ENCODE measurements around the gene RNF207. TPM values are rescaled to one million over a fixed set of nuclear protein-coding genes. Genes with fewer than 3 reads are reported as not detected.

The RNF207 gene
- total and polyA plus RNA-seq, 2 of the 4 experiments (the other 2 are of a cell fraction), result 2.7 to 17.2 TPM

DNA sequence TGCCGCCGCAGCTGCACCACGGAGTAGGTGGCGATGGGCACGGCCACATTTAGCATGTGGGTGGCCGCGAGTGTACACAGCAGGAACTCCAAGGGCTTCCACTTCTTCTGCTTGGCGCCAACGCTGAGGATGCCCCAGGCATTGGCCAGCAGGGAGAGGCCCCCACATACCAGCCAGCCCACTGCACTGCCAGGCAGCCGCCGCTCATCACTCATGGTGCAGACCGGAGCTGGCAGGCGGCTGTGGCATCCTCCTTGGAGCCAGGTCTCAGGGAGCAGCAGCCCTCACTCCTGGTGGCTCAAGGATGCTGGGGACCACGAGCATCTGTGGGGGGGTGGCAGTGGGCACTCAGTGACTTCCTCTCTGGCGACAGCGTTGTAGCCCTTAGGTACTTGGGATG lies 48.8 kb downstream of the RNF207 start:
- ATAC-seq (ENCODE audit: low read depth), result no peak
- Histone ChIP-seq H2BK15ac (ENCODE audit: low read depth, low read length) (no peak overlapping the region), H3K4me1 (ENCODE audit: control insufficient read depth, insufficient read depth, low read length) (no peaks in the 10 kb centered on the region), H3K4me3 (ENCODE audit: insufficient read depth, low read depth, low read length) (no peak overlapping the region), H3K9me3 (ENCODE audit: control insufficient read depth, insufficient read depth, low read length) (no peaks in the 10 kb centered on the region), H3K9me1 (ENCODE audit: insufficient read depth, low read length) (no peaks in the 10 kb centered on the region), H4K20me1 (ENCODE audit: insufficient read depth, low read length) (peaks cover 3% of the 10 kb centered on the region), H3K18ac (ENCODE audit: low read depth, low read length) (no peak overlapping the region), H3K56ac (ENCODE audit: extremely low read depth, insufficient read depth, low read length) (no peak overlapping the region), H2AFZ (replicated peaks; ENCODE audit: low read length, poor library complexity) (no peak overlapping the region), H3K36me3 (ENCODE audit: control insufficient read depth, insufficient read depth, low read length) (no peaks in the 10 kb centered on the region), H3K4me2 (ENCODE audit: low read depth, low read length) (no peak overlapping the region), H3K79me1 (ENCODE audit: low read depth in 1 of 2, low read length in 2 of 2) (no peaks in the 10 kb centered on the region), H2BK5ac (ENCODE audit: low read depth, low read length, poor library complexity, severe bottlenecking) (no peak overlapping the region), H2BK20ac (ENCODE audit: low read depth, low read length) (no peak overlapping the region), H3K9ac (ENCODE audit: low read depth, low read length) (no peak overlapping the region), H4K8ac (ENCODE audit: low read depth in 2 of 2, low read length in 2 of 2) (no peak overlapping the region), H3K4ac (ENCODE audit: low read depth, low read length) (no peak overlapping the region), H3K14ac (replicated peaks; ENCODE audit: low read depth, low read length) (no peak overlapping the region), H3K27ac (ENCODE audit: insufficient read depth, low read length) (no peak overlapping the region), H2BK120ac (ENCODE audit: low read depth, low read length) (no peak overlapping the region), H4K91ac (ENCODE audit: insufficient read depth, low read depth, low read length) (no peak overlapping the region), H3K27me3 (ENCODE audit: control insufficient read depth, insufficient read depth, low read length) (peaks cover 11% of the 10 kb centered on the region), H3K23ac (ENCODE audit: low read depth, low read length) (no peak overlapping the region), H2AK5ac (ENCODE audit: low read depth, low read length) (no peak overlapping the region), H2AK9ac (replicated peaks; ENCODE audit: low read depth, low read length, poor library complexity) (no peak overlapping the region), H4K5ac (ENCODE audit: low read depth, low read length) (no peak overlapping the region)
- no peak for TF ChIP-seq BHLHE40 (IDR thresholded peaks at IDR 0.05; ENCODE audit: low read depth, low read length)
- TF ChIP-seq RCOR1 (IDR thresholded peaks at IDR 0.05; ENCODE audit: insufficient replicate concordance, low read length), result no peak
- no peak for TF ChIP-seq NFE2L2 (IDR thresholded peaks at IDR 0.05; ENCODE audit: low read depth, low read length)
- TF ChIP-seq RFX5 (IDR thresholded peaks at IDR 0.05; ENCODE audit: low read depth, low read length), result no peak
- TF ChIP-seq, protein P1, sequence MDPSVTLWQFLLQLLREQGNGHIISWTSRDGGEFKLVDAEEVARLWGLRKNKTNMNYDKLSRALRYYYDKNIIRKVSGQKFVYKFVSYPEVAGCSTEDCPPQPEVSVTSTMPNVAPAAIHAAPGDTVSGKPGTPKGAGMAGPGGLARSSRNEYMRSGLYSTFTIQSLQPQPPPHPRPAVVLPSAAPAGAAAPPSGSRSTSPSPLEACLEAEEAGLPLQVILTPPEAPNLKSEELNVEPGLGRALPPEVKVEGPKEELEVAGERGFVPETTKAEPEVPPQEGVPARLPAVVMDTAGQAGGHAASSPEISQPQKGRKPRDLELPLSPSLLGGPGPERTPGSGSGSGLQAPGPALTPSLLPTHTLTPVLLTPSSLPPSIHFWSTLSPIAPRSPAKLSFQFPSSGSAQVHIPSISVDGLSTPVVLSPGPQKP (IDR thresholded peaks at IDR 0.05; ENCODE audit: borderline replicate concordance, low read depth, low read length), result no peak
- no peak for TF ChIP-seq CHD1 (IDR thresholded peaks at IDR 0.05; ENCODE audit: low read depth, low read length)
- no peak for TF ChIP-seq POLR2A (IDR thresholded peaks at IDR 0.05; ENCODE audit: low read depth, low read length)
- TF ChIP-seq MAFK (IDR thresholded peaks at IDR 0.05; ENCODE audit: low read depth, low read length), result no peak
- TF ChIP-seq, protein P2, sequence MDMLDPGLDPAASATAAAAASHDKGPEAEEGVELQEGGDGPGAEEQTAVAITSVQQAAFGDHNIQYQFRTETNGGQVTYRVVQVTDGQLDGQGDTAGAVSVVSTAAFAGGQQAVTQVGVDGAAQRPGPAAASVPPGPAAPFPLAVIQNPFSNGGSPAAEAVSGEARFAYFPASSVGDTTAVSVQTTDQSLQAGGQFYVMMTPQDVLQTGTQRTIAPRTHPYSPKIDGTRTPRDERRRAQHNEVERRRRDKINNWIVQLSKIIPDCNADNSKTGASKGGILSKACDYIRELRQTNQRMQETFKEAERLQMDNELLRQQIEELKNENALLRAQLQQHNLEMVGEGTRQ (IDR thresholded peaks at IDR 0.05; ENCODE audit: low read depth, low read length), result no peak
- TF ChIP-seq CEBPB (IDR thresholded peaks at IDR 0.05; ENCODE audit: low read depth, low read length), result no peak
- no peak for TF ChIP-seq MXI1 (IDR thresholded peaks at IDR 0.05; ENCODE audit: borderline replicate concordance, low read depth, low read length)
- TF ChIP-seq FOS (IDR thresholded peaks at IDR 0.05; ENCODE audit: low read depth, low read length), result no peak
- TF ChIP-seq SMC3 (IDR thresholded peaks at IDR 0.05; ENCODE audit: low read depth, low read length), result no peak
- TF ChIP-seq, protein P3, sequence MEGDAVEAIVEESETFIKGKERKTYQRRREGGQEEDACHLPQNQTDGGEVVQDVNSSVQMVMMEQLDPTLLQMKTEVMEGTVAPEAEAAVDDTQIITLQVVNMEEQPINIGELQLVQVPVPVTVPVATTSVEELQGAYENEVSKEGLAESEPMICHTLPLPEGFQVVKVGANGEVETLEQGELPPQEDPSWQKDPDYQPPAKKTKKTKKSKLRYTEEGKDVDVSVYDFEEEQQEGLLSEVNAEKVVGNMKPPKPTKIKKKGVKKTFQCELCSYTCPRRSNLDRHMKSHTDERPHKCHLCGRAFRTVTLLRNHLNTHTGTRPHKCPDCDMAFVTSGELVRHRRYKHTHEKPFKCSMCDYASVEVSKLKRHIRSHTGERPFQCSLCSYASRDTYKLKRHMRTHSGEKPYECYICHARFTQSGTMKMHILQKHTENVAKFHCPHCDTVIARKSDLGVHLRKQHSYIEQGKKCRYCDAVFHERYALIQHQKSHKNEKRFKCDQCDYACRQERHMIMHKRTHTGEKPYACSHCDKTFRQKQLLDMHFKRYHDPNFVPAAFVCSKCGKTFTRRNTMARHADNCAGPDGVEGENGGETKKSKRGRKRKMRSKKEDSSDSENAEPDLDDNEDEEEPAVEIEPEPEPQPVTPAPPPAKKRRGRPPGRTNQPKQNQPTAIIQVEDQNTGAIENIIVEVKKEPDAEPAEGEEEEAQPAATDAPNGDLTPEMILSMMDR (conservative IDR thresholded peaks at IDR 0.05; ENCODE audit: low read depth, low read length), result no peak
- no peak for TF ChIP-seq MAZ (IDR thresholded peaks at IDR 0.05; ENCODE audit: borderline replicate concordance, low read depth, low read length)
- no peak for TF ChIP-seq RAD21 (IDR thresholded peaks at IDR 0.05; ENCODE audit: low read length)
- CTCF ChIA-PET, result no interaction called here
- WGBS, 2 experiments (ENCODE audit: extremely low coverage in 2 of 2, insufficient read length in 1 of 2), result 93% methylated on average over 5 of the region's 16 CpGs; no CpG with 5 or more reads in 1 of the 2 experiments
- no TSS peak for BruUV-seq (replicated peaks)
- DNase-seq, result no peak
- POLR2A ChIA-PET (ENCODE audit: unreplicated experiment), result no interaction called here
- intact Hi-C loops (cut with micrococcal nuclease), result no loop called here
- in situ Hi-C loops (cut with MboI; ENCODE audit: low sequenced_read_pairs), result loop anchor here (10.0 kb wide), 1 partner anchor 150 kb away; no protein-coding TSS in a partner anchor
- dilution Hi-C loops (cut with HindIII; ENCODE audit: low sequenced_read_pairs, unreplicated experiment), result no loop called here
